ENCODE measurements around the gene SCPEP1. TPM values are rescaled to one million over a fixed set of nuclear protein-coding genes. Genes with fewer than 3 reads are reported as not detected.

Gene SCPEP1
- total and polyA plus RNA-seq, 2 donors, result 11.1 to 49.9 TPM

- 89% methylated on average over 4 of the region's 4 CpGs for WGBS
- H3K27me3 ChIP-seq (ENCODE audit: control insufficient read depth in 2 of 2, insufficient read depth in 1 of 2, low read length in 1 of 2), result no peaks in the 10 kb centered on the region
- H3K4me3 ChIP-seq (ENCODE audit: low read length in 2 of 2), result no peak overlapping the region
- no peak overlapping the region for H3K27ac ChIP-seq (ENCODE audit: low read depth in 1 of 2, low read length in 1 of 2)
- no peaks in the 10 kb centered on the region for H3K36me3 ChIP-seq (ENCODE audit: control insufficient read depth in 2 of 2, insufficient read depth in 2 of 2, low read length in 1 of 2)
- no peaks in the 10 kb centered on the region for H3K4me1 ChIP-seq (ENCODE audit: control insufficient read depth in 2 of 2, insufficient read depth in 2 of 2, low read length in 2 of 2)
- no peaks in the 10 kb centered on the region for H3K9me3 ChIP-seq (ENCODE audit: control insufficient read depth in 2 of 2, insufficient read depth in 1 of 2, low read length in 1 of 2)
- no peak for DNase-seq (ENCODE audit: low read depth in 6 of 9, low spot score in 9 of 9)
Measured at GRCh38 chr17:57021226-57021940, 43.5 kb downstream of the SCPEP1 start.

- WGBS, result 83% methylated on average over 1 of the region's 1 CpG
- Histone ChIP-seq H3K27me3 (ENCODE audit: control insufficient read depth in 2 of 2, insufficient read depth in 1 of 2, low read length in 1 of 2) (no peaks in the 10 kb centered on the region), H3K36me3 (ENCODE audit: control insufficient read depth in 2 of 2, insufficient read depth in 2 of 2, low read length in 1 of 2) (no peaks in the 10 kb centered on the region), H3K27ac (ENCODE audit: low read depth in 1 of 2, low read length in 1 of 2) (no peak overlapping the region), H3K4me3 (ENCODE audit: low read length in 2 of 2) (no peak overlapping the region), H3K4me1 (ENCODE audit: control insufficient read depth in 2 of 2, insufficient read depth in 2 of 2, low read length in 2 of 2) (no peaks in the 10 kb centered on the region), H3K9me3 (ENCODE audit: control insufficient read depth in 2 of 2, insufficient read depth in 1 of 2, low read length in 1 of 2) (no peaks in the 10 kb centered on the region)
- DNase-seq (ENCODE audit: low read depth in 6 of 9, low spot score in 9 of 9), result no peak
Measured at GRCh38 chr17:57025876-57026275, 47.9 kb downstream of the SCPEP1 start.

DNA sequence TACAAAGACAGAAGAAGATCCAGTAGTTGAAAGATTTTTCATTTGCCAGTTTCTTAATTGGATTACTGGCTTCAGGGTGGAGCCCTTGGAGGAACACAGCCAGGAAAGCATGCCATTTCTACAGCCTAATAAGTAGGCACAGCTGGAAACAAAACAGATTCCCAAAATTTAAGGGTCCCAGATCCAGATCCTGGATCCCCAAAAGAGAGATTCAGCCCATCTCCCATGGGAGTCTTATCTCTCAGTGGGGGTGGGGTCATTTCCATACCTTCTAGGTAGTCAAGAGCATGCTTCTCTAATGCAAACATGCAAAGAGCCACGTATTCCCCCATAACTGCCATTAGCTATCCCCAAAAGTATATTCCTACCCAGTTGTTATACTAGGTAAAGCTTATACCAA is 49.9 kb downstream of the SCPEP1 start:
- no peak for DNase-seq (ENCODE audit: low read depth in 6 of 9, low spot score in 9 of 9)
- Histone ChIP-seq H3K27me3 (ENCODE audit: control insufficient read depth in 2 of 2, insufficient read depth in 1 of 2, low read length in 1 of 2) (no peaks in the 10 kb centered on the region), H3K4me1 (ENCODE audit: control insufficient read depth in 2 of 2, insufficient read depth in 2 of 2, low read length in 2 of 2) (no peaks in the 10 kb centered on the region), H3K9me3 (ENCODE audit: control insufficient read depth in 2 of 2, insufficient read depth in 1 of 2, low read length in 1 of 2) (no peaks in the 10 kb centered on the region), H3K36me3 (ENCODE audit: control insufficient read depth in 2 of 2, insufficient read depth in 2 of 2, low read length in 1 of 2) (no peaks in the 10 kb centered on the region), H3K4me3 (ENCODE audit: low read length in 2 of 2) (no peak overlapping the region), H3K27ac (ENCODE audit: low read depth in 1 of 2, low read length in 1 of 2) (no peak overlapping the region)
- 96% methylated on average over 1 of the region's 1 CpG for WGBS

GRCh38 chr17:57032343-57032742 is 54.4 kb downstream of the SCPEP1 start:
- H3K27ac ChIP-seq (ENCODE audit: low read depth in 1 of 2, low read length in 1 of 2), result no peak overlapping the region
- DNase-seq (ENCODE audit: low read depth in 6 of 9, low spot score in 9 of 9), result no peak
- WGBS, result 98% methylated on average over 8 of the region's 8 CpGs
- no peak overlapping the region for H3K4me3 ChIP-seq (ENCODE audit: low read length in 2 of 2)
- H3K27me3 ChIP-seq (ENCODE audit: control insufficient read depth in 2 of 2, insufficient read depth in 1 of 2, low read length in 1 of 2), result peaks cover 3 to 10% of the 10 kb centered on the region in 2 donors
- H3K9me3 ChIP-seq (ENCODE audit: control insufficient read depth in 2 of 2, insufficient read depth in 1 of 2, low read length in 1 of 2), result no peaks in the 10 kb centered on the region
- no peaks in the 10 kb centered on the region for H3K36me3 ChIP-seq (ENCODE audit: control insufficient read depth in 2 of 2, insufficient read depth in 2 of 2, low read length in 1 of 2)
- H3K4me1 ChIP-seq (ENCODE audit: control insufficient read depth in 2 of 2, insufficient read depth in 2 of 2, low read length in 2 of 2), result no peaks in the 10 kb centered on the region

GRCh38 chr17:57033296-57033695 is 55.4 kb downstream of the SCPEP1 start:
- no peak for DNase-seq (ENCODE audit: low read depth in 6 of 9, low spot score in 9 of 9)
- no peaks in the 10 kb centered on the region for H3K36me3 ChIP-seq (ENCODE audit: control insufficient read depth in 2 of 2, insufficient read depth in 2 of 2, low read length in 1 of 2)
- H3K27ac ChIP-seq (ENCODE audit: low read depth in 1 of 2, low read length in 1 of 2), result no peak overlapping the region
- peaks cover 7 to 14% of the 10 kb centered on the region in 2 donors for H3K27me3 ChIP-seq (ENCODE audit: control insufficient read depth in 2 of 2, insufficient read depth in 1 of 2, low read length in 1 of 2)
- H3K9me3 ChIP-seq (ENCODE audit: control insufficient read depth in 2 of 2, insufficient read depth in 1 of 2, low read length in 1 of 2), result no peaks in the 10 kb centered on the region
- H3K4me1 ChIP-seq (ENCODE audit: control insufficient read depth in 2 of 2, insufficient read depth in 2 of 2, low read length in 2 of 2), result no peaks in the 10 kb centered on the region
- WGBS, result 62% methylated on average over 3 of the region's 3 CpGs
- H3K4me3 ChIP-seq (ENCODE audit: low read length in 2 of 2), result no peak overlapping the region

- H3K36me3 ChIP-seq (ENCODE audit: control insufficient read depth in 2 of 2, insufficient read depth in 2 of 2, low read length in 1 of 2), result no peaks in the 10 kb centered on the region
- 94% methylated on average over 10 of the region's 10 CpGs for WGBS
- no peak overlapping the region for H3K27ac ChIP-seq (ENCODE audit: low read depth in 1 of 2, low read length in 1 of 2)
- no peak overlapping the region for H3K4me3 ChIP-seq (ENCODE audit: low read length in 2 of 2)
- H3K9me3 ChIP-seq (ENCODE audit: control insufficient read depth in 2 of 2, insufficient read depth in 1 of 2, low read length in 1 of 2), result no peaks in the 10 kb centered on the region
- no peak for DNase-seq (ENCODE audit: low read depth in 6 of 9, low spot score in 9 of 9)
- H3K27me3 ChIP-seq (ENCODE audit: control insufficient read depth in 2 of 2, insufficient read depth in 1 of 2, low read length in 1 of 2), result peaks cover 8 to 23% of the 10 kb centered on the region in 2 donors
- no peaks in the 10 kb centered on the region for H3K4me1 ChIP-seq (ENCODE audit: control insufficient read depth in 2 of 2, insufficient read depth in 2 of 2, low read length in 2 of 2)
Measured at GRCh38 chr17:57034807-57035754, 57.1 kb downstream of the SCPEP1 start.

GRCh38 chr17:57035971-57036481 is 58.1 kb downstream of the SCPEP1 start:
- Histone ChIP-seq H3K9me3 (ENCODE audit: control insufficient read depth in 2 of 2, insufficient read depth in 1 of 2, low read length in 1 of 2) (no peaks in the 10 kb centered on the region), H3K4me1 (ENCODE audit: control insufficient read depth in 2 of 2, insufficient read depth in 2 of 2, low read length in 2 of 2) (no peaks in the 10 kb centered on the region), H3K36me3 (ENCODE audit: control insufficient read depth in 2 of 2, insufficient read depth in 2 of 2, low read length in 1 of 2) (no peaks in the 10 kb centered on the region), H3K4me3 (ENCODE audit: low read length in 2 of 2) (no peak overlapping the region), H3K27me3 (ENCODE audit: control insufficient read depth in 2 of 2, insufficient read depth in 1 of 2, low read length in 1 of 2) (peaks cover 8 to 31% of the 10 kb centered on the region in 2 donors), H3K27ac (ENCODE audit: low read depth in 1 of 2, low read length in 1 of 2) (no peak overlapping the region)
- no peak for DNase-seq (ENCODE audit: low read depth in 6 of 9, low spot score in 9 of 9)
- 89% methylated on average over 4 of the region's 4 CpGs for WGBS

- Histone ChIP-seq H3K27ac (ENCODE audit: low read depth in 1 of 2, low read length in 1 of 2) (no peak overlapping the region), H3K4me3 (ENCODE audit: low read length in 2 of 2) (no peak overlapping the region), H3K9me3 (ENCODE audit: control insufficient read depth in 2 of 2, insufficient read depth in 1 of 2, low read length in 1 of 2) (no peaks in the 10 kb centered on the region), H3K4me1 (ENCODE audit: control insufficient read depth in 2 of 2, insufficient read depth in 2 of 2, low read length in 2 of 2) (no peaks in the 10 kb centered on the region), H3K36me3 (ENCODE audit: control insufficient read depth in 2 of 2, insufficient read depth in 2 of 2, low read length in 1 of 2) (no peaks in the 10 kb centered on the region), H3K27me3 (ENCODE audit: control insufficient read depth in 2 of 2, insufficient read depth in 1 of 2, low read length in 1 of 2) (peaks cover 8 to 38% of the 10 kb centered on the region in 2 donors)
- no peak for DNase-seq (ENCODE audit: low read depth in 6 of 9, low spot score in 9 of 9)
- WGBS, result 84% methylated on average over 1 of the region's 1 CpG
Measured at GRCh38 chr17:57037411-57037810, 59.5 kb downstream of the SCPEP1 start.

DNA sequence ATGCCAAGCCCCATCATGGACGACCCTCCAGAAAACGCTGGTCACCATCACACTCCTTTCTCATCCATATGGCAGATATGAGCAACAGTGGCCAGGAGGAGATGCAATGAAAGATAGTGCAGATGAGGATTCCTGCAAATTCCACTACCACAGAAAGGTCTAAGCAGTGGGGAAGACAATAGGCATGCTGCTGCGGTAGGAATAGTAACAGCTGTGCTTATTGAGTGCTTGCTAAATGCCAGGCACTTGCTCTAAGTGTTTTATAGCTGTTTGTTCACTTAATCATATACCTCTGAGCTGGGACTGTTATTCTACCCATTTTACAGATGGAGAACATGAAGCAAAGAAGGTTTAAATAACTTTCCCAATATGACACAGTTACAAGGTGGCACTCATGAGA is 60.6 kb downstream of the SCPEP1 start:
- Histone ChIP-seq H3K27me3 (ENCODE audit: control insufficient read depth in 2 of 2, insufficient read depth in 1 of 2, low read length in 1 of 2) (peaks cover 11 to 43% of the 10 kb centered on the region in 2 donors), H3K4me3 (ENCODE audit: low read length in 2 of 2) (no peak overlapping the region), H3K27ac (ENCODE audit: low read depth in 1 of 2, low read length in 1 of 2) (no peak overlapping the region), H3K36me3 (ENCODE audit: control insufficient read depth in 2 of 2, insufficient read depth in 2 of 2, low read length in 1 of 2) (no peaks in the 10 kb centered on the region), H3K4me1 (ENCODE audit: control insufficient read depth in 2 of 2, insufficient read depth in 2 of 2, low read length in 2 of 2) (no peaks in the 10 kb centered on the region), H3K9me3 (ENCODE audit: control insufficient read depth in 2 of 2, insufficient read depth in 1 of 2, low read length in 1 of 2) (no peaks in the 10 kb centered on the region)
- 90% methylated on average over 3 of the region's 3 CpGs for WGBS
- no peak for DNase-seq (ENCODE audit: low read depth in 6 of 9, low spot score in 9 of 9)
